Keratinocyte (primary cell): ENCODE measurements around the gene DVL2. TPM values are rescaled to one million over a fixed set of nuclear protein-coding genes. Genes with fewer than 3 reads are reported as not detected.

Experiments used
- DNase-seq: peaks from one replicate; pipeline ENCODE4 v3.0.0-alpha.2; 2011; ENCODE audit warnings: low read depth, missing footprints, low spot score
- FAIRE-seq: peaks from 2 replicates; lab custom pipeline; 2011; peaks lifted over from hg19 to GRCh38; lab: Jason Lieb, UNC
- H2AFZ ChIP-seq: 2 replicates; pipeline ENCODE4 v1.6.0; 2012; ENCODE audit warnings: low read length, control low read depth, inconsistent platforms; ENCODE audit not compliant: control insufficient read depth
- H3K27ac ChIP-seq: 2 replicates; pipeline ENCODE4 v1.5.1; 2011; ENCODE audit warnings: low read length; ENCODE audit not compliant: control insufficient read depth, insufficient read depth
- H3K27me3 ChIP-seq: 3 replicates; pipeline ENCODE4 v1.6.0; 2011; ENCODE audit warnings: low read length; ENCODE audit not compliant: control insufficient read depth, insufficient read depth; ENCODE audit errors: extremely low read depth
- H3K36me3 ChIP-seq, 2 experiments: 2 replicates in 1 of 2; 3 replicates in 1 of 2; pipeline ENCODE4 v1.5.1; 2011; ENCODE audit warnings: low read length in 2 of 2, mild to moderate bottlenecking in 1 of 2; ENCODE audit not compliant: control insufficient read depth in 2 of 2, insufficient read depth in 2 of 2; ENCODE audit errors: extremely low read depth in 1 of 2
- H3K4me1 ChIP-seq: 3 replicates; pipeline ENCODE4 v1.5.1; 2011; ENCODE audit warnings: low read length; ENCODE audit not compliant: control insufficient read depth, insufficient read depth; ENCODE audit errors: extremely low read depth
- H3K4me2 ChIP-seq: 3 replicates; pipeline ENCODE4 v1.6.0; 2011; ENCODE audit warnings: low read depth, low read length; ENCODE audit not compliant: control insufficient read depth, insufficient read depth; ENCODE audit errors: extremely low read depth
- H3K4me3 ChIP-seq, 3 experiments: fragments of 200-600 bp in 1 of 3; sonication (generic) in 1 of 3; 2 replicates in 2 of 3; 3 replicates in 1 of 3; pipeline ENCODE4 v1.5.1; 2011 to 2016; ENCODE audit warnings: low read length in 3 of 3, mild to moderate bottlenecking in 3 of 3, control low read depth in 2 of 3, inconsistent platforms in 1 of 3, low read depth in 1 of 3, mixed read lengths in 1 of 3, mixed run types in 1 of 3, moderate library complexity in 1 of 3; ENCODE audit not compliant: control insufficient read depth in 2 of 3, insufficient read depth in 2 of 3; ENCODE audit errors: extremely low read depth in 1 of 3
- H3K79me2 ChIP-seq: 2 replicates; pipeline ENCODE4 v1.6.0; 2012; ENCODE audit warnings: low read length; ENCODE audit not compliant: control insufficient read depth, insufficient read depth
- H3K9ac ChIP-seq: 3 replicates; pipeline ENCODE4 v1.6.0; 2011; ENCODE audit warnings: low read length; ENCODE audit not compliant: control insufficient read depth, insufficient read depth; ENCODE audit errors: extremely low read depth
- H3K9me1 ChIP-seq: 3 replicates; pipeline ENCODE4 v1.6.0; 2011; ENCODE audit warnings: low read length; ENCODE audit not compliant: control insufficient read depth, insufficient read depth; ENCODE audit errors: extremely low read depth
- H3K9me3 ChIP-seq: 2 replicates; pipeline ENCODE4 v1.5.1; 2012; ENCODE audit warnings: low read depth, low read length; ENCODE audit not compliant: control insufficient read depth
- H4K20me1 ChIP-seq: 3 replicates; pipeline ENCODE4 v1.6.0; 2011; ENCODE audit warnings: low read length; ENCODE audit not compliant: control insufficient read depth, insufficient read depth; ENCODE audit errors: extremely low read depth
- CTCF ChIP-seq, 3 experiments: IDR thresholded peaks in 1 of 3; conservative IDR thresholded peaks in 1 of 3; optimal IDR thresholded peaks in 1 of 3; 2 replicates in 2 of 3; 3 replicates in 1 of 3; pipeline versions ENCODE3 to v1.5.1; 2011; ENCODE audit warnings: low read length in 3 of 3, mild to moderate bottlenecking in 3 of 3, moderate library complexity in 2 of 3, control low read depth in 1 of 3, inconsistent platforms in 1 of 3; ENCODE audit not compliant: insufficient read depth in 2 of 3; ENCODE audit errors: extremely low read depth in 1 of 3
- EZH2 ChIP-seq: IDR thresholded peaks from one replicate; pipeline ENCODE4 v1.6.1; 2012; ENCODE audit warnings: inconsistent platforms, mild to moderate bottlenecking, low read length, moderate library complexity
- dilution Hi-C: fragments of 300-500 bp; cut with MboI; formaldehyde crosslinking; loops from one replicate; pipeline ENCODE4 v1.7.0; 2020; ENCODE audit warnings: low sequenced_read_pairs; ENCODE audit not compliant: extremely low pct_ligation_motif_present
- polyA plus RNA-seq, 5 experiments: library from polyadenylated mRNA; depleted of rRNA in 3 of 5; stranded (reverse) in 3 of 5; stranded (forward) in 1 of 5; unstranded in 1 of 5; fragments of >200 nt; gene quantifications; 1 replicate in 1 of 5; 2 replicates in 3 of 5; 3 replicates in 1 of 5; pipeline versions ENCODE4 v1.2.1 to v1.2.3, GENCODE V29; 2011 to 2012; ENCODE audit warnings: missing spikeins in 2 of 5, low read depth in 1 of 5, low replicate concordance in 1 of 5

DVL2 gene
- polyA plus RNA-seq, 1 donor (not counting 4 experiments of a cell fraction or from before 2014, with no cell fraction given) = 3.7 TPM

GRCh38 chr17:7263801-7264078 is 29.4 kb upstream of the DVL2 start:
- FAIRE-seq = no peak
- Histone ChIP-seq H3K36me3 (peaks cover 0 to 16% of the 10 kb centered on the region in 2 experiments), H3K79me2 (no peaks in the 10 kb centered on the region), H4K20me1 (no peaks in the 10 kb centered on the region), H3K9me3 (no peaks in the 10 kb centered on the region), H3K27ac (no peak overlapping the region), H3K27me3 (no peaks in the 10 kb centered on the region), H3K4me1 (peaks cover 33% of the 10 kb centered on the region), H3K4me3 (no peak overlapping the region), H2AFZ (peak overlapping the region; percentile 98), H3K4me2 (peak overlapping the region; percentile 92), H3K9ac (peak overlapping the region; percentile 72), H3K9me1 (no peaks in the 10 kb centered on the region)
- no peak for DNase-seq
- TF ChIP-seq EZH2 (no peak), CTCF (optimal IDR thresholded peaks at IDR 0.05 in 1 of 3, IDR thresholded peaks at IDR 0.05 in 1 of 3, conservative IDR thresholded peaks at IDR 0.05 in 1 of 3; ENCODE audit: extremely low read depth in 1 of 3, insufficient read depth in 2 of 3, low read length in 3 of 3) (no peak)
- dilution Hi-C loops = no loop called here

GRCh38 chr17:7262935-7263800 is 28.9 kb upstream of the DVL2 start:
- Histone ChIP-seq H3K27ac (peak overlapping the region; percentile 47), H3K9me1 (no peaks in the 10 kb centered on the region), H3K36me3 (peaks cover 0 to 19% of the 10 kb centered on the region in 2 experiments), H3K9me3 (no peaks in the 10 kb centered on the region), H2AFZ (peak overlapping the region; percentile 98), H3K4me3 (peak overlapping the region; percentile 41 to 75 (median 54)), H4K20me1 (no peaks in the 10 kb centered on the region), H3K9ac (peak overlapping the region; percentile 72), H3K79me2 (no peaks in the 10 kb centered on the region), H3K27me3 (no peaks in the 10 kb centered on the region), H3K4me1 (peaks cover 34% of the 10 kb centered on the region), H3K4me2 (peak overlapping the region; percentile 92)
- FAIRE-seq = no peak
- DNase-seq = no peak
- dilution Hi-C loops = no loop called here
- TF ChIP-seq CTCF (optimal IDR thresholded peaks at IDR 0.05 in 1 of 3, IDR thresholded peaks at IDR 0.05 in 1 of 3, conservative IDR thresholded peaks at IDR 0.05 in 1 of 3; ENCODE audit: extremely low read depth in 1 of 3, insufficient read depth in 2 of 3, low read length in 3 of 3) (no peak), EZH2 (no peak)
